Neural cell (in vitro differentiated cells): ENCODE results near the gene RNF8. TPM values are rescaled to one million over a fixed set of nuclear protein-coding genes. Genes with fewer than 3 reads are reported as not detected.

Source experiments
- H2AFZ ChIP-seq: fragments of 200-600, 300-800 bp; sonication (generic), shearing (Covaris generic); 2 replicates; pipeline ENCODE4 v1.6.0; 2014; ENCODE audit warnings: low read depth, mild to moderate bottlenecking, antibody characterized with exemption, low read length, moderate library complexity
- H3F3A ChIP-seq: fragments of 200-600 bp; shearing (Covaris generic); 2 replicates; pipeline ENCODE4 v1.6.1; 2016; ENCODE audit warnings: mild to moderate bottlenecking, moderate library complexity, mixed read lengths, antibody characterized with exemption, low read length; ENCODE audit not compliant: insufficient read depth, poor library complexity, severe bottlenecking
- H3K27ac ChIP-seq: fragments of 200-600, 300-800 bp; sonication (generic), shearing (Covaris generic); 2 replicates; pipeline ENCODE4 v1.5.1; 2014; ENCODE audit warnings: mild to moderate bottlenecking, low read length, moderate library complexity
- H3K27me3 ChIP-seq: fragments of 300-800, 200-600 bp; sonication (generic), shearing (Covaris generic); 2 replicates; pipeline ENCODE4 v1.6.0; 2014; ENCODE audit warnings: mild to moderate bottlenecking, low read depth, low read length, moderate library complexity; ENCODE audit not compliant: insufficient read depth
- H3K36me3 ChIP-seq: fragments of 300-800, 200-600 bp; sonication (generic), shearing (Covaris generic); 2 replicates; pipeline ENCODE4 v1.5.1; 2014; ENCODE audit warnings: mild to moderate bottlenecking, antibody characterized with exemption, low read length, moderate library complexity; ENCODE audit not compliant: insufficient read depth
- H3K4me2 ChIP-seq: fragments of 300-800, 200-600 bp; sonication (generic), shearing (Covaris generic); 2 replicates; pipeline ENCODE4 v1.6.0; 2014; ENCODE audit warnings: mild to moderate bottlenecking, low read length
- H3K4me3 ChIP-seq: fragments of 300-800, 200-600 bp; sonication (generic), shearing (Covaris generic); 2 replicates; pipeline ENCODE4 v1.5.1; 2014; ENCODE audit warnings: mild to moderate bottlenecking, low read length, moderate library complexity
- H3K79me2 ChIP-seq: fragments of 200-600 bp; shearing (Covaris generic); replicated peaks from 2 replicates; pipeline ENCODE4 v1.6.0; 2014; ENCODE audit warnings: mild to moderate bottlenecking, low read length, moderate library complexity; ENCODE audit not compliant: insufficient read depth
- H3K9ac ChIP-seq: fragments of 300-800, 200-600 bp; sonication (generic), shearing (Covaris generic); 2 replicates; pipeline ENCODE4 v1.6.1; 2016; ENCODE audit warnings: mild to moderate bottlenecking, low read length, mixed read lengths
- H3K9me2 ChIP-seq: fragments of 200-600 bp; shearing (Covaris generic); 2 replicates; pipeline ENCODE4 v1.6.1; 2016; ENCODE audit warnings: mild to moderate bottlenecking, low read length, mixed read lengths; ENCODE audit not compliant: insufficient read depth
- H3K9me3 ChIP-seq: fragments of 200-600, 300-800 bp; sonication (generic), shearing (Covaris generic); 2 replicates; pipeline ENCODE4 v1.6.1; 2016; ENCODE audit warnings: mild to moderate bottlenecking, mixed run types, low read length, moderate library complexity, mixed read lengths
- H4K20me1 ChIP-seq: fragments of 200-600 bp; shearing (Covaris generic); 2 replicates; pipeline ENCODE4 v1.6.1; 2016; ENCODE audit warnings: mild to moderate bottlenecking, mixed run types; ENCODE audit not compliant: insufficient read depth
- EP300 ChIP-seq: fragments of 450-650 bp; conservative IDR thresholded peaks from 2 replicates; pipeline ENCODE4 v1.6.1; 2014; ENCODE audit warnings: antibody characterized with exemption, mild to moderate bottlenecking, moderate library complexity; ENCODE audit not compliant: poor library complexity, severe bottlenecking
- EZH2 ChIP-seq: fragments of 200-600, 300-800 bp; shearing (Covaris generic), sonication (generic); IDR thresholded peaks from 2 replicates; pipeline ENCODE4 v1.6.1; 2014; ENCODE audit warnings: antibody characterized with exemption, low read length, borderline replicate concordance, mild to moderate bottlenecking; ENCODE audit not compliant: insufficient read depth, poor library complexity, severe bottlenecking
- MXI1 ChIP-seq: fragments of 450-650 bp; conservative IDR thresholded peaks from 2 replicates; pipeline ENCODE4 v1.6.1; 2014; ENCODE audit warnings: antibody characterized with exemption, mild to moderate bottlenecking; ENCODE audit not compliant: poor library complexity, severe bottlenecking
- POLR2AphosphoS5 ChIP-seq: IDR thresholded peaks from 2 replicates; pipeline ENCODE4 v1.6.1; 2012
- RAD21 ChIP-seq: fragments of 450-650 bp; conservative IDR thresholded peaks from 2 replicates; pipeline ENCODE4 v1.6.1; 2014; ENCODE audit warnings: antibody characterized with exemption, mild to moderate bottlenecking, moderate library complexity
- SMC3 ChIP-seq: fragments of 450-650 bp; conservative IDR thresholded peaks from 2 replicates; pipeline ENCODE4 v1.6.1; 2014; ENCODE audit warnings: antibody characterized with exemption, mild to moderate bottlenecking, moderate library complexity; ENCODE audit not compliant: poor library complexity
- TAF1 ChIP-seq: IDR thresholded peaks from 2 replicates; pipeline ENCODE4 v1.6.1; 2012; ENCODE audit warnings: low read depth
- polyA plus RNA-seq: library from polyadenylated mRNA; depleted of rRNA; stranded (reverse); fragments of >200 nt; gene quantifications from 2 replicates; pipeline ENCODE4 v1.2.3, GENCODE V29; 2014
- TF ChIP-seq, protein P1 (sequence below): fragments of 450-650 bp; IDR thresholded peaks from 2 replicates; pipeline ENCODE4 v1.5.1; 2014; ENCODE audit warnings: antibody characterized with exemption, mild to moderate bottlenecking, moderate library complexity; ENCODE audit not compliant: poor library complexity, severe bottlenecking
- TF ChIP-seq, protein P2 (sequence below): IDR thresholded peaks from 2 replicates; pipeline ENCODE4 v1.6.1; 2012; ENCODE audit warnings: borderline replicate concordance

Gene RNF8
- polyA plus RNA-seq, 1 donor from 2014 or later, result 54.0 TPM

DNA sequence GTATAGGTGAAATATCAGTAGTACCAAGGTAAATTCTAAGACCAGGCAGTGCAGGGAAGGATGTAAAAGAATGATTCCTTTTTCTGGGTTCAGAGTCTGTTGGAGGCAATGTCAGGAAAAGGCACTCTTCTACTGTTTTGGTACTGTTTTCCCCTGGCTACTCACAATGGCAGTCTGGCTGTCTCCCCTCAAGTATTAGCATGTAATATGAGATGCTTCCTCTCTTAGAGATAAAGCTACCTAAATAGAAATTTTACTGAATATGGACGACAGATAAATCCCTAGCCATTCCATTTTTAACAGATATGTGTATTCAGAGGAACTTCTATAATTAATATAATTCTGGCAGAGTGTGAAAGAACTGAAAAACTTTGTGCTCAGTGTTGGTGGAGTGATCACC lies 3.5 kb downstream of the RNF8 start:
- Histone ChIP-seq H3K4me2 (no peak overlapping the region), H2AFZ (no peak overlapping the region), H3K9ac (no peak overlapping the region), H3K9me3 (no peaks in the 10 kb centered on the region), H3K4me3 (no peak overlapping the region), H3K36me3 (peaks cover 5% of the 10 kb centered on the region), H3K79me2 (peaks cover 44% of the 10 kb centered on the region), H4K20me1 (no peaks in the 10 kb centered on the region), H3F3A (no peaks in the 10 kb centered on the region), H3K9me2 (no peaks in the 10 kb centered on the region), H3K27me3 (no peaks in the 10 kb centered on the region), H3K27ac (no peak overlapping the region)
- TF ChIP-seq POLR2AphosphoS5 (no peak), MXI1 (no peak)
- TF ChIP-seq, protein P1, sequence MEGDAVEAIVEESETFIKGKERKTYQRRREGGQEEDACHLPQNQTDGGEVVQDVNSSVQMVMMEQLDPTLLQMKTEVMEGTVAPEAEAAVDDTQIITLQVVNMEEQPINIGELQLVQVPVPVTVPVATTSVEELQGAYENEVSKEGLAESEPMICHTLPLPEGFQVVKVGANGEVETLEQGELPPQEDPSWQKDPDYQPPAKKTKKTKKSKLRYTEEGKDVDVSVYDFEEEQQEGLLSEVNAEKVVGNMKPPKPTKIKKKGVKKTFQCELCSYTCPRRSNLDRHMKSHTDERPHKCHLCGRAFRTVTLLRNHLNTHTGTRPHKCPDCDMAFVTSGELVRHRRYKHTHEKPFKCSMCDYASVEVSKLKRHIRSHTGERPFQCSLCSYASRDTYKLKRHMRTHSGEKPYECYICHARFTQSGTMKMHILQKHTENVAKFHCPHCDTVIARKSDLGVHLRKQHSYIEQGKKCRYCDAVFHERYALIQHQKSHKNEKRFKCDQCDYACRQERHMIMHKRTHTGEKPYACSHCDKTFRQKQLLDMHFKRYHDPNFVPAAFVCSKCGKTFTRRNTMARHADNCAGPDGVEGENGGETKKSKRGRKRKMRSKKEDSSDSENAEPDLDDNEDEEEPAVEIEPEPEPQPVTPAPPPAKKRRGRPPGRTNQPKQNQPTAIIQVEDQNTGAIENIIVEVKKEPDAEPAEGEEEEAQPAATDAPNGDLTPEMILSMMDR, result no peak

DNA sequence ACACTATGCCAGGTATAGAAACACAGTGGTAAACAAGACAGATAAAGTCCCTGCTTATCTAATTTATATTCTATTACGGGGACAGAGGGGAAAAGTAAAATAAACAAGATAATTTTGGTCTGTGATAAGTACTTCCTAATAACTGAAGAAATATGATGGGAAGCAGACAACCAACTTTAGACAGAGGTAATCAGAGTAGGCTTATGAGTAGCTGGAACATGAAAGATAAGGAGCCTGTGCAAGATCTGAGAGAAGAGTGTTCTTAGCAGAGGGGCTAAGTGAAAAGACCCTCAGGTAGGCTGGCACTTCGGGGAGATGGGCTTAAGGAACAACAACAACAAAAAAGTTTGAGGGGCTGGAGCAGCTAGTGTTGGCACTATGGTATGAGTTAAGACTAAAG lies 4.1 kb downstream of the RNF8 start:
- Histone ChIP-seq H3K4me2 (no peak overlapping the region), H3K36me3 (peaks cover 6% of the 10 kb centered on the region), H3F3A (no peaks in the 10 kb centered on the region), H3K79me2 (peaks cover 44% of the 10 kb centered on the region), H3K27ac (no peak overlapping the region), H3K27me3 (no peaks in the 10 kb centered on the region), H3K9me3 (no peaks in the 10 kb centered on the region), H3K9ac (no peak overlapping the region), H4K20me1 (no peaks in the 10 kb centered on the region), H2AFZ (no peak overlapping the region), H3K9me2 (no peaks in the 10 kb centered on the region), H3K4me3 (no peak overlapping the region)
- TF ChIP-seq RAD21 (no peak), MXI1 (no peak), POLR2AphosphoS5 (no peak), EP300 (no peak)
- TF ChIP-seq, protein P2, sequence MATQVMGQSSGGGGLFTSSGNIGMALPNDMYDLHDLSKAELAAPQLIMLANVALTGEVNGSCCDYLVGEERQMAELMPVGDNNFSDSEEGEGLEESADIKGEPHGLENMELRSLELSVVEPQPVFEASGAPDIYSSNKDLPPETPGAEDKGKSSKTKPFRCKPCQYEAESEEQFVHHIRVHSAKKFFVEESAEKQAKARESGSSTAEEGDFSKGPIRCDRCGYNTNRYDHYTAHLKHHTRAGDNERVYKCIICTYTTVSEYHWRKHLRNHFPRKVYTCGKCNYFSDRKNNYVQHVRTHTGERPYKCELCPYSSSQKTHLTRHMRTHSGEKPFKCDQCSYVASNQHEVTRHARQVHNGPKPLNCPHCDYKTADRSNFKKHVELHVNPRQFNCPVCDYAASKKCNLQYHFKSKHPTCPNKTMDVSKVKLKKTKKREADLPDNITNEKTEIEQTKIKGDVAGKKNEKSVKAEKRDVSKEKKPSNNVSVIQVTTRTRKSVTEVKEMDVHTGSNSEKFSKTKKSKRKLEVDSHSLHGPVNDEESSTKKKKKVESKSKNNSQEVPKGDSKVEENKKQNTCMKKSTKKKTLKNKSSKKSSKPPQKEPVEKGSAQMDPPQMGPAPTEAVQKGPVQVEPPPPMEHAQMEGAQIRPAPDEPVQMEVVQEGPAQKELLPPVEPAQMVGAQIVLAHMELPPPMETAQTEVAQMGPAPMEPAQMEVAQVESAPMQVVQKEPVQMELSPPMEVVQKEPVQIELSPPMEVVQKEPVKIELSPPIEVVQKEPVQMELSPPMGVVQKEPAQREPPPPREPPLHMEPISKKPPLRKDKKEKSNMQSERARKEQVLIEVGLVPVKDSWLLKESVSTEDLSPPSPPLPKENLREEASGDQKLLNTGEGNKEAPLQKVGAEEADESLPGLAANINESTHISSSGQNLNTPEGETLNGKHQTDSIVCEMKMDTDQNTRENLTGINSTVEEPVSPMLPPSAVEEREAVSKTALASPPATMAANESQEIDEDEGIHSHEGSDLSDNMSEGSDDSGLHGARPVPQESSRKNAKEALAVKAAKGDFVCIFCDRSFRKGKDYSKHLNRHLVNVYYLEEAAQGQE, result no peak

DNA sequence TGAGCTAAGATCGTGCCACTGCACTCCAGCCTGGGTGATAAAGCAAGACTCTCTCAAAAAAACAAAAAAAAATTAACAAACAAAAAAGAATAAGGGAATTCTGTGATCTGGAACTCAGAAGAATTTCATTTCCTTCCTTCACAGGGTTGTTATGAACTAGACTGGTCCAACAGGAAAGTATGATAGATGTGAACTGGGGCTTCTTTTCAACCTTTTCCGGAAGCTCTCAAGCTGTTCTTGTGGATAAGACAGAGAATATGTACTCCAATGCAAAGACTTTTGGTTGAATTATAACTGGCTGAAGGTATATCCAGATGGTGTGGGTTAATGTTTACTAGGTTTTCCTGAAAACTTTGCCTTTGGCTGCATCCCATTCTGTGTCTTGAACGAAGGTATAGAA lies 5.3 kb downstream of the RNF8 start:
- no peaks in the 10 kb centered on the region for H4K20me1 ChIP-seq

More for the DNA sequence above, 5.3 kb downstream of the RNF8 start:
- peaks cover 44% of the 10 kb centered on the region for H3K79me2 ChIP-seq
- no peaks in the 10 kb centered on the region for H3K9me2 ChIP-seq
- no peak overlapping the region for H3K4me2 ChIP-seq
- H3K27ac ChIP-seq, result no peak overlapping the region
- H2AFZ ChIP-seq, result no peak overlapping the region
- H3K36me3 ChIP-seq, result peaks cover 6% of the 10 kb centered on the region
- no peaks in the 10 kb centered on the region for H3K27me3 ChIP-seq
- no peak overlapping the region for H3K9ac ChIP-seq
- no peaks in the 10 kb centered on the region for H3F3A ChIP-seq
- no peak overlapping the region for H3K4me3 ChIP-seq
- TF ChIP-seq, protein P2, result no peak
- TF ChIP-seq EZH2, result no peak
- no peak for TF ChIP-seq TAF1
- no peak for TF ChIP-seq MXI1
- TF ChIP-seq RAD21, result no peak
- TF ChIP-seq EP300, result no peak
- no peak for TF ChIP-seq SMC3
- TF ChIP-seq, protein P1, result no peak
- no peak for TF ChIP-seq POLR2AphosphoS5
- no peaks in the 10 kb centered on the region for H3K9me3 ChIP-seq
